GM21390 (cell line): ENCODE measurements around the gene BLOC1S1.
"Not testable (repeated sequence)": the region's sequence is repeated elsewhere in the genome, so short reads cannot be mapped to it uniquely, and the experiment has no call there.

Source experiments
- ATAC-seq: cut with Tn5 transposase; IDR thresholded peaks from one replicate; pipeline ENCODE4 v1.9.1; 2021; ENCODE audit not compliant: unreplicated experiment

The BLOC1S1 gene

DNA sequence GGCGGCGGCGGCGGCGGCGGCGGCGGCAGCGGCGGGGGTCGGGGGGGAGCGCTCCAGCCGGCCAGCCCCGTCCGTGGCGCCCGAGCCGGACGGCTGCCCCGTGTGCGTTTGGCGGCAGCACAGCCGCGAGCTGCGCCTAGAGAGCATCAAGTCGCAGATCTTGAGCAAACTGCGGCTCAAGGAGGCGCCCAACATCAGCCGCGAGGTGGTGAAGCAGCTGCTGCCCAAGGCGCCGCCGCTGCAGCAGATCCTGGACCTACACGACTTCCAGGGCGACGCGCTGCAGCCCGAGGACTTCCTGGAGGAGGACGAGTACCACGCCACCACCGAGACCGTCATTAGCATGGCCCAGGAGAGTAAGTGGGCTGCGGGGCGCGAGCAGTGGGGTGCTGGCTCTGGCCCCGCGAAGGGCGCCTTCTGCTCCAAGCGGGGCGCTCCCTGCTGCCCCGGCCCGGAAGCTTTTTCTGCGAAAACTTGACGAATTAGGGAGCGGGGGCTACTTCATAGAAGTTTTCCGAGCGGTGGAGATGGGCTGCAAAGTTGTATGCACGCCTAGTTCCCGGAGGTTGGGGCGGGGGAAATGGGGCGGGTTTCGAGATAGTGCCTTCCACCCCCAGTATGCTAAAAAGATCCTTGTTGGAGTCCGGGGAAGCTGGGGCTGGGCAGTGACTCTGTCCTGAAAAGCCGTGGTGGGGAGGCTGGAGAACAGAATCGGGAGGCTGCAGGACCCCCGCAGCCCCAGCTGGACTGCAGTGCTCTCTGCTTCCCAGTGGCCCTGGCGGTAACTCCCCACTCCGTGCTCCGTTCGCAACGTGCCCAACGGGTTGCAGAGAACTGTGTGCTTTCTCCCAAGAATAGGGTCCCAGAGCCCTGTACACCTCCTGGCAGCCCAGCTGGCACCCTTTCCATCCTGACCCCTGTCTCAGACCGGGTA, 27.8 kb downstream of the BLOC1S1 start:
- peak; percentile 60 for ATAC-seq

DNA sequence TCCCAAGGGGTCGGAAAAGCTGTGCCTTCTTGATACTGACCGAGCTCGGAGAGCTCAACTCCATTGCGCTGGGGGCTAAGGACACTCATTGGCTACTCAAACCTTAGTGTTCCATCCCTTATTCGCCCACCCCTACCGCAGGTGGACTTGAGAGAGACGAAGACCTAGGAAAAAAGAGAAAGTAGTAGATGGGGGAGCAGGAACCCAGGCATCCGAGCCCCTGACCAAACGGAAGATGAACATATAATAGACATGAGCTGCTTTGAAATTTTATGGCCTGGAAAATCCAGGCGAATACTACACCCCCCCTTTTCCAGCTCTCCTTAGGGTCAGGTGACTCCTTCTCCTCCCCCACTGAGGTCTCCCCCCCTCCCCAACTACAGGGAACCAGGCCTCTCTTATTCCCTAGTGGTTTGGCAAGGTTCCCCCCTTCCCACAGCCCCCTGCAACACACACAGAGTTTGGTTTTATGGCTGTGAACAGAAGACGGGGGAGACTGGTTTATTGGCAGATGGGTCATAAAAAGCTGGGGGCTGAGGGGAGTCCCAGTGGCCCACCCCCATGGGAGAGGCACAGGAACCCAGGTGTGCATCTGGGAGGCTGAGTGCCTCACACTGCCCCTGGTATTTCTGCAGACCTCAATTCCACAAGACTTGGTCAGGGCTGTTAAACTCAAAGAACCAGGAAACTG, 28.6 kb downstream of the BLOC1S1 start:
- ATAC-seq: no peak

DNA sequence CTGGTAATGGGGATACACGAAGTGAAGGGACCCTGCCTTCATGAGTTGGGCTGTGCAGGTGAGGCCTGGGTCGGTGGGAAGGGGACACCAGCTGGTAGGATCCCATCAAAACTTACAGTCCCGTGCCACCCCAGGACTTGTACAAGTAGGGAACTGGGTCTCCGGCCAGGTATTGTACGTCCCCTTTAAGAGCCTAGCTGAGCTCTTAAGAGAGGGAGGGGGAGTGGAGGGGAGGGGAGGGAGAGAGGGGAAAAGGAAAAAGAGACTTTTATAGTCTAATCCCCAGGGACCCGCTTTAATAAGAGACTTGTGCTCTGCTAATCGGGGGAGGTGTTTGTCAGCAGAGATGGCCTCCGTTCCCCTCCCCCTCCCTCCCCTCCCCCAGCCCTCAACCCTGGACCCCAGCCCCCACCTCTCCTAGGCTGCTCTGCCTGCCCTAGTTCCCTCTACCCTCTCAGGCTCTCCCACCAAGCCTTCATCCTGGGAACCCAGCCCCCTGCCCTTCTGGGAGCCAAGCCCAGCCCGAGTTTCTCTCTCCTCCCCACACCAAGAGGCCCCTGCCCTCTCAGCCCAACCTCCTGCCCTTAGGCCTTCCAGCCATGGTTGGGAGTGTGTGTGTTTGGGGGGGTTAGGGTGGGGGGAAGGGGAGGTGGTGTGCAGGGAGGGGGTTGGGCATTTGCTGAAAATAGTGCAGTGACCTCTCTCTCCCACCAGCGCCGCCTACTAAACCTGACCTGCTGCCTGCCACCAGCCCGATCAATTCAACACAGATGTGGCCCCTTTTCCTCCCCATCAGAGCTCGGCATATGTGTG, 29.7 kb downstream of the BLOC1S1 start:
- ATAC-seq: no peak

DNA sequence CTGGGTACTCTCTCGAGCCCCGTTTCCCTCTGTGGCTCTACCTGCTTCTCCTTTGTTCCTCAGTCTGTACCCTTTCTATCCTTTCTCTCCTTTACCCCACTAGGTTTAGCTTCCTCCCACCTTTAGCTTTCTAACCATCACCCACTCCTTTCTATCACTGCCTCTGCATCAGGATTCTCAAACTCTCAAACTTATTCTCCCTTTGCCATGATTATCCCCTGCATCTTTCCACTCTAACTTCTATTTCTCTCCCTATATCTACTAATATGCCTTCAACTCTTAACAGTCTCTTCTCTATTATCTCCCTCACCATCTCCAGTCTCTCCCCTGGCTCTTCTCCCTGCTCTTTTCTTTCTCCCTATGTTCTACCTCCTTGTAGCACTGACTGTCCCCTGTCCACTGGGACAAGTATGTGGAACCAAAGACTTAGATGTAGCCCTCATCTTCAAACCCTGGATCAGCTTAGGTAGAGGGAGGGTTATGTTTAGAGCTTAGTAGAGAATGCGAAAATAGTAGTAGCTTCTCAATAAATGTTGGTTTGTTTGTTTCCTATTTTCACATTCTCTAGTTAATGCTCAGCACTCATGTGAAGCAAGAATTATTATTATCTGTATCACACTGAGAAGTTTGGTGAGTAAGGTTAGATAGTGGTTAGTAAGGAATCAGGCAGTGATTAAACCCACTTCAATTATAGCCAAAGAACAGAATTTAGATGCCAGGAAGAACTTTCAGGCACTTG, 30.5 kb downstream of the BLOC1S1 start:
- ATAC-seq: no peak

- no peak for ATAC-seq
Measured at GRCh38 chr12:55746913-55747231, 31.0 kb downstream of the BLOC1S1 start.

DNA sequence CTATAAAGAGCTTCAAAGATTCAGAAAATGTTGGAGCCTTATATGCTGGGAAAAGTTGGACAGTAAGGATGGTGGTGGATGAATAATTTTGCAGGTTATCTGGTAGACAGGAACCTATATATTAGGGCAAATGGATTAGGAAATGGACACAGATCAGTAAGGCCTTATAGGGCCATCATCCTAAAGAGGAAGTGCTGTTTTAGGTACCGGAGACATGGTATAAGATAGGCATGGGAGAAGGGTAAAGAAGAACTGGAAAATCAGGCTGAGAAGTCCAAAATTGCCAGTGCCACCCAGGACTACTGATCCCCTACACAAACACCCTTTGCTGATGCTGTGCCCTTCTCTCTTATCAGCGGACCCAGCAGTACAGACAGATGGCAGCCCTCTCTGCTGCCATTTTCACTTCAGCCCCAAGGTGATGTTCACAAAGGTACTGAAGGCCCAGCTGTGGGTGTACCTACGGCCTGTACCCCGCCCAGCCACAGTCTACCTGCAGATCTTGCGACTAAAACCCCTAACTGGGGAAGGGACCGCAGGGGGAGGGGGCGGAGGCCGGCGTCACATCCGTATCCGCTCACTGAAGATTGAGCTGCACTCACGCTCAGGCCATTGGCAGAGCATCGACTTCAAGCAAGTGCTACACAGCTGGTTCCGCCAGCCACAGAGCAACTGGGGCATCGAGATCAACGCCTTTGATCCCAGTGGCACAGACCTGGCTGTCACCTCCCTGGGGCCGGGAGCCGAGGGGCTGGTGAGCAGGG, 32.6 kb downstream of the BLOC1S1 start:
- ATAC-seq: no peak

DNA sequence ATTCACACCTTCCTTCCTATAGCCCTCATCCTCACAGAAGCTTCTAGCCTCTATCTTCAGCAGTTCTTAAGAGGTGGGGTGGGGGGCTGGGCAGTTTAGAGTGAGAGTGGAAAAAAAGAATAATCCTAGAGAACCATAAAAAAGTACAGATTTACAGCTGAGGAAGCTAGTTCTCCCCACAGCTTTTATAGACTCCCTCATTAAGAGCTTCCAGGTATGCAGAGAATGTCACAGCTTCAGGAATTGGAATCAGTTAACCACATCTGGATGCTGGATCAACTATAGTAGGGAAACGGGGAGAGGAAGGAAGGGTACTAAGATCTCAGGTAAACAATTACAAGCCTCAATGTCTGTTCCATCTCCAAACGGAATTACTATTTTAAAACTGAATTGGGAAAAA, 39.4 kb downstream of the BLOC1S1 start:
- ATAC-seq: no peak

DNA sequence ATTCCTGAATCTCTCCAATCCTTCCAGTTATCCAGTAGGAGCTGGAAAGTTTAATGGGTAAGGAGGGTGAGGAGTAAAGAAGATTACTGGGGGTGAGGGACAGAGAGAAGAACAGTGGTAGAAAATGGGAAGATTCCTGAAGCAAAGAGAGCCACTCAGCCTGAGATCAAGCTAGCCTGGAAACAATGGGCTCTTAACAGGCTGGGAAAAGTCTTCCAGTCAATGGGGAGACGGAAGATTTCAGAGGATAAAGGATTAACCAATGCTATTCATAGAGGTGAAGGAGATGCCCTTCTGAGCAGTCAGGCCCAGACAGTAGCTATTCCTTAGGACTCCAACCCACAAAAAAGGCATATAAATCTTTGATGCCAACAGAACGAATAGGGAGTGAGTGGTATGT, 41.9 kb downstream of the BLOC1S1 start:
- no peak for ATAC-seq

DNA sequence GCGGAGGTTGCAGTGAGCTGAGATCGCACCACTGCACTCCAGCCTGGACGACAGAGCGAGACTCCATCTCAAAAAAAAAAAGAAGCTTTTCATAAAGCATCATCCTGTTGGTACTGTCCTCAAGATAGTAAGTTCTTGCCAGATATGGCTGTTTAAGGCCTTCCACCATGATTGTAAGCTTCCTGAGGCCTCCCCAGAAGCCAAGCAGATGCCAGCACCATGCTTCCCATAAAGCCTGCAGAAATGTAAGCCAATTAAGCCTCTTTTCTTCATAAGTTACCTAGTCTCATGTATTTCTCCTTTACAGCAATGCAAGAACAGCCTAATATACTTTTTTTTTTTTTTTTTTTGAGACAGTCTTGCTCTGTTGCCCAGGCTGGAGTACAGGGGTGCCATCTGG, 42.7 kb downstream of the BLOC1S1 start:
- ATAC-seq: not testable (repeated sequence)

DNA sequence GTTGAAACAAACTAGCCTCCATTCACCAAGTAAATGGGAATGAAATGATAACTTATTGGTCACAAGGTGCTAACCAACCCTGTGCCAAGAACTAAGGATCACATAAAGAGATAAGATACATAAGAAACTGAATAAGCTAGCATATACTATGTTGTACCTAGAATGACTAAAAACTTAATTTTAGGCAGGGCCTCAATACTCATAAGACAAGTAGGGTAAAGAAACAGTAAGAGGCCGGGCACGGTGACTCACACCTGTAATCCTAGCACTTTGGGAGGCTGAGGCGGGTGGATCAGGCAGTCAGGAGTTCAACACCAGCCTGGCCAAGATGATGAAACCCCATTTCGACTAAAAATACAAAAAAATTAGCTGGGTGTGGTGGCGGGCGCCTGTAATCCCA, 44.8 kb downstream of the BLOC1S1 start:
- no peak for ATAC-seq

DNA sequence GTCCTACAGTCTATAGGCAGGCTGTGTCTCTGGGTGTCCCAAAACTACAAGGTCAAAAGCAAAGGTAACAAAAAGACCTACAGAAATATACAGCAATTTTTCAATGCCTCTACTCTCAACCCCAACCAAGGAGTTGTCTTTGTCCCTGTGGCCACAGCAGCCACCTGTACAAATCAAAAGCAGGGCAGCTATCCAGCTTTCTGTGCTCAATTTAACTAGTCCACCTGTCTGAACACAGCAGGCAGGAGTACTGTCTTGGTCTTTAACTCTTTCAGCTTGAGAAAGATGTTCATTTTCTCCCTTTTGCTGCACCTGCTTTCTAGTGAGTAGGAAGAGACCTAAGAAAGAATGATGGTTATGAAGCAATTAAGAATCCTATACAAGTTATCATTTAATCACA, 46.8 kb downstream of the BLOC1S1 start:
- ATAC-seq: no peak

DNA sequence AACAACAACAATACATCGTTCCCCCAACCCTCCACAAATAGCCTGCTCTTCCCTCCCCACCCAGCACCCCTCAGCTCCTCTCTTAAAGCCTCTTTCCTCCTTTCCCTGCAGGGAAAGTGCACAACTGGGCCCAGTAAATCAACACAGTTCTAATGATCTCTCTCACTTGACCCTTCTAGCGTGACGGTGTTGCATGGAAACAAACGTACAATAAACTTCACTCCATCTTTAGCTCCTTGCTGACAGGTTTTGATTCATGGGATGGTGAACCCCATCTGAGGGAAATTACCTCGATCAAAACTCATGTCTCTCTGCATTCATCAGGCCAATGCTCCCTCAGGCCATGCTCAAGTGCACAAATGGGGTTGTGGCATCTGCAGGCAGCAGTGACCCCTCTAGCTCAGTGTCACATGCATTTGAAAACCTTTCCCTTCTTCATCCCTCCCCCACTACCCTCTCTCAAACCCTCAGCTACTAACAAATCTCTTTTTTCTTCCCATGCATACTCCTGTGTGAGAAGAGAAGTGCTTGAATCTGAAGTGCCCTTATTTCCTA, 50.0 kb downstream of the BLOC1S1 start:
- ATAC-seq: no peak

- no peak for ATAC-seq
Measured at GRCh38 chr12:55767156-55767555, 51.3 kb downstream of the BLOC1S1 start.
